Measurements from ENCODE around the gene DAZAP2.
"Not testable (repeated sequence)": the region's sequence is repeated elsewhere in the genome, so short reads cannot be mapped to it uniquely, and the experiment has no call there.

Gene DAZAP2

DNA sequence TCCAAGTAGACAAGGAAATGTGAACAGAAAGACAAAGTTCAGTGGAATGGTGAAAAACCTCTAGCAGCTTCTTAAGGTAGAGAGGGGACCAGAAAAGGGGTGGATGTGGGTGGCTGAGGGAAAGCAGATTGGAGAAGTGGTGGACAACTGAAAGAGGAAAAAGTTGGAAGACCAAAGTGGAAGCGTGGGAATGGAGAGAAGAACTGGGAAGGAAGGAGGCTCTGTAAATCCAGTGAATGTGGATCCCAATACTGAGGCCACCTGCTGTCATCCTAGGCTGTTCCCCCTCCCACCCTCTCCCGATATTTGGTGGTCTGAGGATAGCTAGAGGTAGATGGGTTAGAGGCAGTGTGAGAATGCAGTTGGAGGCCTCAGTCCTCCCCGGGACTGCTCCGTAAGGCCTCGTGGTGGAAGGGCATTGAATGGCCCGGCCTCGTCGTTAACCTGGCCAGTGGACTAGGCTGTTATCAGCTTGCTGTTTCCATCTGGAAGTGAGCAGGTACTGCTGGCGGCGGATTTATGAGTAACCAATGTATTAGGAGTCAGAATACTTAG is 19.9 kb upstream of the DAZAP2 start:
- no peaks in the 10 kb centered on the region for H3K36me3 ChIP-seq (ENCODE audit: insufficient read depth, low read depth, low read length)
- no peak overlapping the region for H3K27ac ChIP-seq (ENCODE audit: low read length)
- H3K9ac ChIP-seq (ENCODE audit: low read depth, low read length) = peak overlapping the region; percentile 88; the same call in 1 of the 2 replicates
- H3K4me1 ChIP-seq (ENCODE audit: insufficient read depth, low read length) = peaks cover 16% of the 10 kb centered on the region; the same call in 1 of the 2 replicates
- peak overlapping the region; percentile 75 for H3K4me3 ChIP-seq (ENCODE audit: low read length)
- no peaks in the 10 kb centered on the region for H3K27me3 ChIP-seq (ENCODE audit: insufficient read depth, low read length)
- H3K9me3 ChIP-seq (ENCODE audit: insufficient read depth, low read depth, low read length) = no peaks in the 10 kb centered on the region

DNA sequence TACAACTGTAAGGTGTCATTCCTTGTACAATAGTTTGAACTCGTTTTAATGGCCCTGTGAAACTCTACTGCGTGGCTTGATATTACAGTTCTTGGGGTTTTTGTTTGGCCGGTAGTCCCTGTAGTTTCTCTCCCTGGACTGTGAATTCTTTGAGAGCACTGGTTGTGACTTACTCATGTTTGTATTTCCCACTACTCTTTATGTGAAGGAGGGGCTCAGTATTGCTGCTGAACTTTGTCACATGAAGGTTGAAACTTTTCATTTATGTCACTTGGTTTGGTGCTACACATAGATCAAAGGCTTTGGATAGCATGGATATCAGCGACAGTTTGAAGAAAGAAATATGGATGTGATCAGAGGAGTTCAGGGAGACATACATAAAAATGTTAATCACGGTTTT is 19.3 kb upstream of the DAZAP2 start:
- H3K27me3 ChIP-seq (ENCODE audit: insufficient read depth, low read length) = no peaks in the 10 kb centered on the region
- H3K4me3 ChIP-seq (ENCODE audit: low read length) = peak overlapping the region; percentile 75
- H3K4me1 ChIP-seq (ENCODE audit: insufficient read depth, low read length) = peaks cover 16% of the 10 kb centered on the region; the same call in 1 of the 2 replicates
- peak overlapping the region; percentile 88; the same call in 1 of the 2 replicates for H3K9ac ChIP-seq (ENCODE audit: low read depth, low read length)
- no peak overlapping the region for H3K27ac ChIP-seq (ENCODE audit: low read length)
- H3K36me3 ChIP-seq (ENCODE audit: insufficient read depth, low read depth, low read length) = no peaks in the 10 kb centered on the region
- H3K9me3 ChIP-seq (ENCODE audit: insufficient read depth, low read depth, low read length) = no peaks in the 10 kb centered on the region

DNA sequence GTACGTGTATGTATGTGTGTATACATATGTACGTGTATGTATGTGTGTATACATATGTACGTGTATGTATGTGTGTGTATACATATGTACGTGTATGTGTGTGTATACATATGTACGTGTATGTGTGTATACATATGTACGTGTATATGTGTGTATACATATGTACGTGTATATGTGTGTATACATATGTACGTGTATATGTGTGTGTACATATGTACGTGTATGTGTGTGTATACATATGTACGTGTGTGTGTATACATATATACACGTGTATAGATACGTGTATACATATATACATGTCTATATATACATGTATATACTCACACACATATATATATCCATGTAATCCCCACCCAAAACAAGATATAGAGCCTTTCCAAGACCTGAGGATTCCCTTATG is 18.8 kb upstream of the DAZAP2 start:
- H3K4me1 ChIP-seq (ENCODE audit: insufficient read depth, low read length) = peaks cover 16% of the 10 kb centered on the region; the same call in 1 of the 2 replicates
- H3K27ac ChIP-seq (ENCODE audit: low read length); H3K9me3 ChIP-seq (ENCODE audit: insufficient read depth, low read depth, low read length); H3K27me3 ChIP-seq (ENCODE audit: insufficient read depth, low read length); H3K9ac ChIP-seq (ENCODE audit: low read depth, low read length); H3K36me3 ChIP-seq (ENCODE audit: insufficient read depth, low read depth, low read length): not testable (repeated sequence)
- peak overlapping the region; percentile 75 for H3K4me3 ChIP-seq (ENCODE audit: low read length)

DNA sequence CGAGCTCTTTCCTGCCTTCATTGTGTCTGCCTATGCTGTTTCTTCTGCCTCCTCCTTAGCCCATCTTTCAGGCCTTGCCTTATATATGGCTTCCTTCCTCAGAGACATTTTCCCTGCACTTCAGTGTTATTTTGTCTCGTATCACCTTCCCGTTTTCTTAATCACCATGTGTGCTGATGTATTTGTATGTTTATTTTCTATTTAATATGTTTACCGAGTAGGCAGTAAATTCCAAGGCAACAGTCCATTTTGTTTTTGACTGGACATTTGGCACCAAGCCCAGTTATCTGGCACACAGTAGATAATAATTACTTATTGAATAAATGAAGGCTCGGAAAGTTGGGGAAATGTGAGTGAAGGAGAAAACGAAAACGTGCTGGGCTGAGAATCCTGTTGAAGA is 16.2 kb upstream of the DAZAP2 start:
- H3K27ac ChIP-seq (ENCODE audit: low read length) = no peak overlapping the region
- H3K27me3 ChIP-seq (ENCODE audit: insufficient read depth, low read length) = no peaks in the 10 kb centered on the region
- no peak overlapping the region for H3K9ac ChIP-seq (ENCODE audit: low read depth, low read length)
- no peaks in the 10 kb centered on the region for H3K9me3 ChIP-seq (ENCODE audit: insufficient read depth, low read depth, low read length)
- no peaks in the 10 kb centered on the region for H3K36me3 ChIP-seq (ENCODE audit: insufficient read depth, low read depth, low read length)
- H3K4me1 ChIP-seq (ENCODE audit: insufficient read depth, low read length) = peaks cover 16% of the 10 kb centered on the region; the same call in 1 of the 2 replicates
- no peak overlapping the region for H3K4me3 ChIP-seq (ENCODE audit: low read length)

DNA sequence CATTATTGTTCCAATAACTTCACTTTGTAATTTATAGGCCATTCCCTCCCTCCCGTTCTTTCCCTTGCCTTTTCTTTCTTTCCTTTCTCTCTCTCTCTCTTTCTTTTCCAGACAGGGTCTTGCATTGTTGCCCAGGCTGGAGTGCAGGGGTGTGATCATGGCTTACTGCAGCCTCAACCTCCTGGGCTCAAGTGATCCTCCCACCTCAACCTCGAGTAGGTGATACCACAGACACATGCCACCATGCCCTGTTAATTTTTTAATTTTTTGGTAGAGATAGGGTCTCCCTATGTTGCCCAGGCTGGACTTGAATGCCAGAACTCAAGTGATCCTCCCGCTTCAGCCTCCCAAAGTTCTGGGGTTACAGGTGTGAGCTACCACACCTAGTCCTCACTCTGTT is 14.0 kb upstream of the DAZAP2 start:
- no peak overlapping the region for H3K4me3 ChIP-seq (ENCODE audit: low read length)

DNA sequence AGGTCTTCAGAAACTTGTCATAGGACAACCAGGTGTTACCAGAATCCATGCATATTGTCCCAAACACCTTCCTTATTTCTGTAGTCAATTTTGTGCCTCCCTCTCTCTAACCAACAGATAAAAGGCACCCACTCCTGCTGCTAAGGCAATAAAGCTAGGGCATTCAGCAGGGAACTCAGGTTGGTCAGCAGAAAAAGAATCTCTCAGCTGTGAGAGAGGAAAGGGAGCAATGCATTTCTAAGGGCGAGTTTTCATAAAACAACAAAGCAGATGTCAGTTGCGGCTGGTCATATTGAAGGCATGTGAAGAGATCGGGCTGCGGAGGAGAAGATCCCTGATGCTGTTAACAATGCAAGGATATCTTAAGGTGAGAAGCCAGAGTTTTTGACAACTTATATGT is 13.4 kb upstream of the DAZAP2 start:
- H3K9ac ChIP-seq (ENCODE audit: low read depth, low read length) = no peak overlapping the region
- no peaks in the 10 kb centered on the region for H3K27me3 ChIP-seq (ENCODE audit: insufficient read depth, low read length)
- H3K27ac ChIP-seq (ENCODE audit: low read length) = no peak overlapping the region
- no peak overlapping the region for H3K4me3 ChIP-seq (ENCODE audit: low read length)
- H3K9me3 ChIP-seq (ENCODE audit: insufficient read depth, low read depth, low read length) = no peaks in the 10 kb centered on the region
- no peaks in the 10 kb centered on the region for H3K36me3 ChIP-seq (ENCODE audit: insufficient read depth, low read depth, low read length)
- H3K4me1 ChIP-seq (ENCODE audit: insufficient read depth, low read length) = no peaks in the 10 kb centered on the region

More for the DNA sequence above, 14.0 kb upstream of the DAZAP2 start:
- H3K27me3 ChIP-seq (ENCODE audit: insufficient read depth, low read length) = no peaks in the 10 kb centered on the region
- 0 out of 2 replicates have a peak, but pooled peaks cover 2% of the 10 kb centered on the region for H3K4me1 ChIP-seq (ENCODE audit: insufficient read depth, low read length)
- no peak overlapping the region for H3K27ac ChIP-seq (ENCODE audit: low read length)
- no peaks in the 10 kb centered on the region for H3K9me3 ChIP-seq (ENCODE audit: insufficient read depth, low read depth, low read length)
- no peak overlapping the region for H3K9ac ChIP-seq (ENCODE audit: low read depth, low read length)
- no peaks in the 10 kb centered on the region for H3K36me3 ChIP-seq (ENCODE audit: insufficient read depth, low read depth, low read length)

DNA sequence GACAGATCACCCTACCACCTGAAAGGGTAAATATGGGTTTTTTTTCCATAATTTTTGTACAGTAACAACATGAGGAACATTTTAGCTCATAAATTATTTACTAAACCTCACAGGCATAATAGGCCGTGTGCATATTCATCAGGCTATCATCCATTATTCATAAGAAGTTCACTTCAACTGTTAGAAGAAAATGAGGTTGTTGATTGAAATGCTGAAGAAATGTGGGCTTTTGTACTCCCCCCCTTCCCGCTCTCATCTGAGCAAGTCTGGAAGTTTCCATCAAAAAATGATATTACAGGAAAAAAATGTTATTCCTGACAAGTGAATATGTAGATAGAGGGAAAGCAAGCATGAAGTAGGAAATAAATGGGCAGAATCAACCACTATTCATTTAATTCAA is 12.9 kb upstream of the DAZAP2 start:
- H3K27ac ChIP-seq (ENCODE audit: low read length) = no peak overlapping the region
- no peak overlapping the region for H3K4me3 ChIP-seq (ENCODE audit: low read length)
- no peaks in the 10 kb centered on the region for H3K9me3 ChIP-seq (ENCODE audit: insufficient read depth, low read depth, low read length)
- H3K36me3 ChIP-seq (ENCODE audit: insufficient read depth, low read depth, low read length) = no peaks in the 10 kb centered on the region
- H3K4me1 ChIP-seq (ENCODE audit: insufficient read depth, low read length) = no peaks in the 10 kb centered on the region
- H3K9ac ChIP-seq (ENCODE audit: low read depth, low read length) = no peak overlapping the region
- no peaks in the 10 kb centered on the region for H3K27me3 ChIP-seq (ENCODE audit: insufficient read depth, low read length)

DNA sequence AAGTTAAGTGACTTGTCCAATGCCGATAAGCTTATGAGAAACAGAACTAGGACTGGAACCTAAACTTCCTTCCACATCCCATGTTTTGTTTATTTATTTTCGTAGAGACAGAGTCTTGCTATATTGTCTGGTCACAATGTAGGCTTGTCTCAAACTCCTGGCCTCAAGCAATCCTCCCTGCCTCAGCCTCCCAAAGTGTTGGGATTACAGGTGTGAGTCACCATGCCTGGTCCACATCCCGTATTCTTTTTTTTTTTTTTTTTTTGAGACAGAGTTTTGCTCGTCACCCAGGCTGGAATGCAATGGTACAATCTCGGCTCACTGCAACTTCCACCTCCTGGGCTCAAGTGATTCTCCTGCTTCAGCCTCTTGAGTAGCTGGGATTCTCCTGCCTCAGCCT is 11.5 kb upstream of the DAZAP2 start:
- not testable (repeated sequence) for H3K27me3 ChIP-seq (ENCODE audit: insufficient read depth, low read length); H3K4me1 ChIP-seq (ENCODE audit: insufficient read depth, low read length); H3K9ac ChIP-seq (ENCODE audit: low read depth, low read length); H3K9me3 ChIP-seq (ENCODE audit: insufficient read depth, low read depth, low read length); H3K4me3 ChIP-seq (ENCODE audit: low read length); H3K36me3 ChIP-seq (ENCODE audit: insufficient read depth, low read depth, low read length); H3K27ac ChIP-seq (ENCODE audit: low read length)

DNA sequence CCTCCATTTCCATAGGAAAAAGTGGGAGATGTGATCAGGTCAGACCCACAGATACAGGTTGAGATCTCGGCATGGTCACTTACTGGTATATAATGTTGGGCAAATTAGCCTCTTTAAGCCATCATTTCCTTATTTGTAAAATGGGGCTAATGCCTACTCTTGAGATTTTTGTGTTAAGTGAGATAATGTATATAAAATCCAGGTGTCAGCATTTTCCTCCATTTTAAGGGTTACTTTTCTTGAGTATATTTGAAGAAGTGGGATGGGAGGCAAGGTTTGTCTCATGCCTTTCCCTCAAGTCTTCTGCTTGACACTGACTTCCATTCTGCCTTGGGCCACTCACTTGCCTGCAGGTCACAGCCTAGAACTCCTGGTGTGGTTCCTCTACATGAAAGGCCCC is 10.7 kb upstream of the DAZAP2 start:
- Histone ChIP-seq H3K27ac (ENCODE audit: low read length) (no peak overlapping the region), H3K4me1 (ENCODE audit: insufficient read depth, low read length) (no peaks in the 10 kb centered on the region), H3K9ac (ENCODE audit: low read depth, low read length) (no peak overlapping the region), H3K36me3 (ENCODE audit: insufficient read depth, low read depth, low read length) (no peaks in the 10 kb centered on the region), H3K4me3 (ENCODE audit: low read length) (no peak overlapping the region), H3K9me3 (ENCODE audit: insufficient read depth, low read depth, low read length) (no peaks in the 10 kb centered on the region), H3K27me3 (ENCODE audit: insufficient read depth, low read length) (no peaks in the 10 kb centered on the region)

DNA sequence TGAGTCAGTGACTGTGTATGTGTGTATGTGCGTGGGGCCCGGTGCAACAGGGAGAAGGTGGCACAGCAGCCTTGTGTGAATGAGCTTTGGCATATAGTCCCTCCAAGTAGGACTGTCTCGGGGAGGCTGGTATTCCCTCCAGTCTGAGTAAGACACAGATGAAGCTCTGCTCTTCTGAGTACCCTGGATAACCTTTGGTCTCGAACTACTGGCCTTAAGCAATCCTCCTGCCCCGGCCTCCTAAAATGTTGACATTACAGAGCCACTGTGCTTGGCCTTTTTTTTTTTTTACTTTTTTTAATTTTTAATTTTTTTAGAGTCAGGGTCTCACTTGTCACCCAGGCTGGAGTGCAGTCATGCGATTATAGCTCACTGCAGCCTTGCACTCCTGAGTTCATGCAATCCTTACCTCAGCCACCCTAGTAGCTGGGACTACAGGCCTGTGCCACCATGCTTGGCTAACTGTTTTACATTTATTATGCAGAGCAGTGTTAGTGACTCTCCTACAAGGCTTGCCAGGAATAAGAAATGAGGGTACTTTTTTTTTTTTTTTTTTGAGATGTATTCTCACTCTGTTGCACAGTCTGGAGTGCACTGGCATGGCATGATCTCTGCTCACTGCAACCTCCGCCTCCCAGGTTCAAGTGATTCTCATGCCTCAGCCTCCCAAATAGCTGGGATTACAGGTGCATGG is 9.4 kb upstream of the DAZAP2 start:
- Histone ChIP-seq H3K9ac (ENCODE audit: low read depth, low read length) (no peak overlapping the region), H3K4me1 (ENCODE audit: insufficient read depth, low read length) (no peaks in the 10 kb centered on the region), H3K27ac (ENCODE audit: low read length) (no peak overlapping the region), H3K27me3 (ENCODE audit: insufficient read depth, low read length) (no peaks in the 10 kb centered on the region), H3K9me3 (ENCODE audit: insufficient read depth, low read depth, low read length) (no peaks in the 10 kb centered on the region), H3K4me3 (ENCODE audit: low read length) (no peak overlapping the region), H3K36me3 (ENCODE audit: insufficient read depth, low read depth, low read length) (no peaks in the 10 kb centered on the region)

DNA sequence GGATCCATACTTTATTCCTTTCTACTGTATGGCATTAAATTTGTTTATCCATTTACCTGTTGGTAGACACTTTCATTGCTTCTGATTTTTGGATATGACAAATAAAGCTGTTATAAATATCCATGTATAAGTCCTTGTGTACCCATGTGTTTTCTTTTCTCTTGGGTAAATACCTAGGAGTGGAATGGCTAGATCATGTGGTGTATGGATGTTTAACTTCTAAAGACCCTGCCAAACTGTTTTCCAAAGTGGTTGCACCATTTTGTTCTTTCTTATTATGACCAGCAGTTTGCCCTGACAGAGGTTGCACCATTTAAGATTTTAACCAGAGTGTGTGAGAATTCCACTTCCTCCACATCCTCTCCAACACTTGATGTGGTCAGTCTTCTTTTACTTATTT is 6.0 kb upstream of the DAZAP2 start:
- Histone ChIP-seq H3K4me1 (ENCODE audit: insufficient read depth, low read length) (no peaks in the 10 kb centered on the region), H3K27ac (ENCODE audit: low read length) (no peak overlapping the region), H3K36me3 (ENCODE audit: insufficient read depth, low read depth, low read length) (no peaks in the 10 kb centered on the region), H3K4me3 (ENCODE audit: low read length) (no peak overlapping the region), H3K9ac (ENCODE audit: low read depth, low read length) (no peak overlapping the region), H3K9me3 (ENCODE audit: insufficient read depth, low read depth, low read length) (no peaks in the 10 kb centered on the region), H3K27me3 (ENCODE audit: insufficient read depth, low read length) (no peaks in the 10 kb centered on the region)

DNA sequence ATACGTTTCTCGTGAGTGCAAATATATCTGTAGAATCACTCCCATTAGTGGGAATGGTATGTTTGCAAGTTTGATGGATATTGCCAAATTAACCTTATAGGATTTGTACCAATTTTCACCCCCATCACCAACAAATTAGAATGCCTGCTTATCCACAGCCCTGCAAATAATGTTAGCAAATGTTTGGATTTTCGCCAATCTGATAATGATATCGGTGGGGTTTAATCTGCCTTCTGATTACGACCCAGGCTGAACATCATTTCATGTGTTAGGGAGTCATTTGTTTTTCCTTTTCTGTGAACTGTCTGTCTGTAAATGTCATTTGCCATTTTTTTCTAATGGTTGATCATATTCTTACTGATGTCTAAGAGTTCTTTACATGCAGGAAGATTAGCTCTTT is 4.1 kb upstream of the DAZAP2 start:
- no peak overlapping the region for H3K4me3 ChIP-seq (ENCODE audit: low read length)
- H3K9me3 ChIP-seq (ENCODE audit: insufficient read depth, low read depth, low read length) = no peaks in the 10 kb centered on the region
- H3K9ac ChIP-seq (ENCODE audit: low read depth, low read length) = no peak overlapping the region
- no peaks in the 10 kb centered on the region for H3K4me1 ChIP-seq (ENCODE audit: insufficient read depth, low read length)
- H3K36me3 ChIP-seq (ENCODE audit: insufficient read depth, low read depth, low read length) = no peaks in the 10 kb centered on the region; the same call in 1 of the 2 replicates
- H3K27me3 ChIP-seq (ENCODE audit: insufficient read depth, low read length) = no peaks in the 10 kb centered on the region
- no peak overlapping the region for H3K27ac ChIP-seq (ENCODE audit: low read length)

Measured in iPS-20b (cell line).